ENCODE data around the gene CNTN2.

CNTN2 gene

GRCh38 chr1:205071801-205072200, 28.8 kb downstream of the CNTN2 start:
- Histone ChIP-seq H3K27ac (ENCODE audit: low read depth, low read length) (no peak overlapping the region), H3K27me3 (ENCODE audit: control insufficient read depth, insufficient read depth, low read length) (no peaks in the 10 kb centered on the region), H3K9ac (ENCODE audit: low read length) (no peak overlapping the region), H3K4me3 (ENCODE audit: low read length) (no peak overlapping the region), H3K36me3 (ENCODE audit: control insufficient read depth, insufficient read depth, low read length) (no peaks in the 10 kb centered on the region), H3K4me1 (ENCODE audit: control insufficient read depth, insufficient read depth, low read length) (peaks cover 3% of the 10 kb centered on the region)

GRCh38 chr1:205072286-205072685, 29.3 kb downstream of the CNTN2 start:
- Histone ChIP-seq H3K36me3 (ENCODE audit: control insufficient read depth, insufficient read depth, low read length) (no peaks in the 10 kb centered on the region), H3K4me1 (ENCODE audit: control insufficient read depth, insufficient read depth, low read length) (peaks cover 3% of the 10 kb centered on the region), H3K27me3 (ENCODE audit: control insufficient read depth, insufficient read depth, low read length) (no peaks in the 10 kb centered on the region), H3K27ac (ENCODE audit: low read depth, low read length) (no peak overlapping the region), H3K4me3 (ENCODE audit: low read length) (no peak overlapping the region), H3K9ac (ENCODE audit: low read length) (no peak overlapping the region)

GRCh38 chr1:205072881-205073280, 29.9 kb downstream of the CNTN2 start:
- Histone ChIP-seq H3K4me1 (ENCODE audit: control insufficient read depth, insufficient read depth, low read length) (peaks cover 3% of the 10 kb centered on the region), H3K9ac (ENCODE audit: low read length) (no peak overlapping the region), H3K36me3 (ENCODE audit: control insufficient read depth, insufficient read depth, low read length) (no peaks in the 10 kb centered on the region), H3K4me3 (ENCODE audit: low read length) (no peak overlapping the region), H3K27me3 (ENCODE audit: control insufficient read depth, insufficient read depth, low read length) (no peaks in the 10 kb centered on the region), H3K27ac (ENCODE audit: low read depth, low read length) (no peak overlapping the region)

- no peaks in the 10 kb centered on the region for H3K27me3 ChIP-seq (ENCODE audit: control insufficient read depth, insufficient read depth, low read length)
- H3K9ac ChIP-seq (ENCODE audit: low read length), result no peak overlapping the region
- H3K4me3 ChIP-seq (ENCODE audit: low read length), result no peak overlapping the region
- peaks cover under 1% of the 10 kb centered on the region for H3K4me1 ChIP-seq (ENCODE audit: control insufficient read depth, insufficient read depth, low read length)
- H3K36me3 ChIP-seq (ENCODE audit: control insufficient read depth, insufficient read depth, low read length), result no peaks in the 10 kb centered on the region
- H3K27ac ChIP-seq (ENCODE audit: low read depth, low read length), result no peak overlapping the region
Observed at GRCh38 chr1:205073511-205073910, 30.5 kb downstream of the CNTN2 start.

GRCh38 chr1:205074084-205074483, 31.1 kb downstream of the CNTN2 start:
- H3K27ac ChIP-seq (ENCODE audit: low read depth, low read length), result no peak overlapping the region
- no peaks in the 10 kb centered on the region for H3K36me3 ChIP-seq (ENCODE audit: control insufficient read depth, insufficient read depth, low read length)

GRCh38 chr1:205074513-205074912, 31.5 kb downstream of the CNTN2 start:
- no peaks in the 10 kb centered on the region for H3K4me1 ChIP-seq (ENCODE audit: control insufficient read depth, insufficient read depth, low read length)
- H3K4me3 ChIP-seq (ENCODE audit: low read length), result no peak overlapping the region
- no peak overlapping the region for H3K27ac ChIP-seq (ENCODE audit: low read depth, low read length)
- H3K27me3 ChIP-seq (ENCODE audit: control insufficient read depth, insufficient read depth, low read length), result no peaks in the 10 kb centered on the region
- H3K36me3 ChIP-seq (ENCODE audit: control insufficient read depth, insufficient read depth, low read length), result no peaks in the 10 kb centered on the region
- no peak overlapping the region for H3K9ac ChIP-seq (ENCODE audit: low read length)

More at GRCh38 chr1:205074084-205074483, 31.1 kb downstream of the CNTN2 start:
- Histone ChIP-seq H3K4me1 (ENCODE audit: control insufficient read depth, insufficient read depth, low read length) (no peaks in the 10 kb centered on the region), H3K9ac (ENCODE audit: low read length) (no peak overlapping the region), H3K27me3 (ENCODE audit: control insufficient read depth, insufficient read depth, low read length) (no peaks in the 10 kb centered on the region), H3K4me3 (ENCODE audit: low read length) (no peak overlapping the region)

GRCh38 chr1:205075642-205076155, 32.7 kb downstream of the CNTN2 start:
- Histone ChIP-seq H3K9ac (ENCODE audit: low read length) (no peak overlapping the region), H3K36me3 (ENCODE audit: control insufficient read depth, insufficient read depth, low read length) (no peaks in the 10 kb centered on the region), H3K27me3 (ENCODE audit: control insufficient read depth, insufficient read depth, low read length) (no peaks in the 10 kb centered on the region), H3K4me1 (ENCODE audit: control insufficient read depth, insufficient read depth, low read length) (no peaks in the 10 kb centered on the region), H3K27ac (ENCODE audit: low read depth, low read length) (no peak overlapping the region), H3K4me3 (ENCODE audit: low read length) (no peak overlapping the region)

GRCh38 chr1:205076245-205076761, 33.3 kb downstream of the CNTN2 start:
- Histone ChIP-seq H3K36me3 (ENCODE audit: control insufficient read depth, insufficient read depth, low read length) (no peaks in the 10 kb centered on the region), H3K27ac (ENCODE audit: low read depth, low read length) (no peak overlapping the region), H3K27me3 (ENCODE audit: control insufficient read depth, insufficient read depth, low read length) (no peaks in the 10 kb centered on the region), H3K9ac (ENCODE audit: low read length) (no peak overlapping the region), H3K4me1 (ENCODE audit: control insufficient read depth, insufficient read depth, low read length) (no peaks in the 10 kb centered on the region), H3K4me3 (ENCODE audit: low read length) (no peak overlapping the region)

- Histone ChIP-seq H3K4me1 (ENCODE audit: control insufficient read depth, insufficient read depth, low read length) (no peaks in the 10 kb centered on the region), H3K27me3 (ENCODE audit: control insufficient read depth, insufficient read depth, low read length) (no peaks in the 10 kb centered on the region), H3K27ac (ENCODE audit: low read depth, low read length) (no peak overlapping the region), H3K4me3 (ENCODE audit: low read length) (no peak overlapping the region), H3K9ac (ENCODE audit: low read length) (no peak overlapping the region), H3K36me3 (ENCODE audit: control insufficient read depth, insufficient read depth, low read length) (no peaks in the 10 kb centered on the region)
Observed at GRCh38 chr1:205077158-205077933, 34.3 kb downstream of the CNTN2 start.

- Histone ChIP-seq H3K27ac (ENCODE audit: low read depth, low read length) (no peak overlapping the region), H3K9ac (ENCODE audit: low read length) (no peak overlapping the region), H3K27me3 (ENCODE audit: control insufficient read depth, insufficient read depth, low read length) (no peaks in the 10 kb centered on the region), H3K4me1 (ENCODE audit: control insufficient read depth, insufficient read depth, low read length) (no peaks in the 10 kb centered on the region), H3K36me3 (ENCODE audit: control insufficient read depth, insufficient read depth, low read length) (no peaks in the 10 kb centered on the region), H3K4me3 (ENCODE audit: low read length) (no peak overlapping the region)
Observed at GRCh38 chr1:205077934-205078311, 34.9 kb downstream of the CNTN2 start.

- no peaks in the 10 kb centered on the region for H3K27me3 ChIP-seq (ENCODE audit: control insufficient read depth, insufficient read depth, low read length)
- no peak overlapping the region for H3K4me3 ChIP-seq (ENCODE audit: low read length)
- peaks cover 4% of the 10 kb centered on the region for H3K36me3 ChIP-seq (ENCODE audit: control insufficient read depth, insufficient read depth, low read length)
- no peak overlapping the region for H3K9ac ChIP-seq (ENCODE audit: low read length)
- H3K4me1 ChIP-seq (ENCODE audit: control insufficient read depth, insufficient read depth, low read length), result no peaks in the 10 kb centered on the region
- no peak overlapping the region for H3K27ac ChIP-seq (ENCODE audit: low read depth, low read length)
Observed at GRCh38 chr1:205082431-205082830, 39.4 kb downstream of the CNTN2 start.

GRCh38 chr1:205084360-205084759, 41.3 kb downstream of the CNTN2 start, which contains the start of gene TMEM81:
TSS of gene TMEM81 (minus strand) at chr1:205084460. CDS start at chr1:205084320, 140 bp downstream.
- H3K4me1 ChIP-seq (ENCODE audit: control insufficient read depth, insufficient read depth, low read length), result no peaks in the 10 kb centered on the region
- no peak within 1 kb of the TSS for H3K27ac ChIP-seq (ENCODE audit: low read depth, low read length)
- H3K36me3 ChIP-seq (ENCODE audit: control insufficient read depth, insufficient read depth, low read length), result peaks cover 4% of the 10 kb centered on the region
- no peak within 1 kb of the TSS for H3K4me3 ChIP-seq (ENCODE audit: low read length)
- no peak within 1 kb of the TSS for H3K9ac ChIP-seq (ENCODE audit: low read length)
- H3K27me3 ChIP-seq (ENCODE audit: control insufficient read depth, insufficient read depth, low read length), result no peaks in the 10 kb centered on the region

GRCh38 chr1:205088341-205088740, 45.3 kb downstream of the CNTN2 start:
- H3K4me3 ChIP-seq (ENCODE audit: low read length), result no peak overlapping the region
- H3K9ac ChIP-seq (ENCODE audit: low read length), result no peak overlapping the region
- H3K36me3 ChIP-seq (ENCODE audit: control insufficient read depth, insufficient read depth, low read length), result peaks cover 14% of the 10 kb centered on the region
- no peaks in the 10 kb centered on the region for H3K27me3 ChIP-seq (ENCODE audit: control insufficient read depth, insufficient read depth, low read length)
- H3K4me1 ChIP-seq (ENCODE audit: control insufficient read depth, insufficient read depth, low read length), result no peaks in the 10 kb centered on the region
- H3K27ac ChIP-seq (ENCODE audit: low read depth, low read length), result no peak overlapping the region
